H1 (cell line): ENCODE results near the gene DCLRE1A. TPM values are rescaled to one million over a fixed set of nuclear protein-coding genes. Genes with fewer than 3 reads are reported as not detected.
A peak's percentile ranks its signal among the peaks of the same experiment; 100 is the strongest.

Source experiments
- CTCF ChIA-PET: fragments of 300-600 bp; sonication (Branson Sonifier 250); formaldehyde crosslinking; loops from one replicate; lab custom pipeline; 2021; ENCODE audit not compliant: partially characterized antibody; lab: Charles Lee
- POLR2A ChIA-PET: fragments of 300-600 bp; sonication (Branson Sonifier 250); formaldehyde crosslinking; loops from one replicate; lab custom pipeline; 2021; ENCODE audit warnings: inconsistent platforms; ENCODE audit not compliant: partially characterized antibody; lab: Charles Lee
- DNase-seq, 2 experiments: peaks; one replicate each; pipeline versions ENCODE4 v3.0.0 to v3.0.0-alpha.2; 2010 to 2022; ENCODE audit warnings: low spot score in 2 of 2, low read depth in 1 of 2, mixed read lengths in 1 of 2
- FAIRE-seq: peaks from 2 replicates; lab custom pipeline; 2011; peaks lifted over from hg19 to GRCh38; lab: Jason Lieb, UNC
- H2AFZ ChIP-seq: 2 replicates; pipeline ENCODE4 v1.8.1; 2012; ENCODE audit warnings: low read length, inconsistent platforms
- H2AK5ac ChIP-seq: 2 replicates; pipeline ENCODE4 v1.6.1; 2013; ENCODE audit warnings: low read depth, low read length
- H2BK120ac ChIP-seq: replicated peaks from 2 replicates; pipeline ENCODE3; 2013; ENCODE audit warnings: low read depth, low read length, inconsistent platforms
- H2BK12ac ChIP-seq: 2 replicates; pipeline ENCODE4 v1.6.1; 2013; ENCODE audit warnings: low read depth, low read length
- H2BK15ac ChIP-seq: 2 replicates; pipeline ENCODE4 v1.6.1; 2013; ENCODE audit warnings: low read length
- H2BK20ac ChIP-seq: 2 replicates; pipeline ENCODE4 v1.6.1; 2013; ENCODE audit warnings: low read length
- H2BK5ac ChIP-seq: 2 replicates; pipeline ENCODE4 v1.6.1; 2013; ENCODE audit warnings: low read depth, low read length
- H3K14ac ChIP-seq: 2 replicates; pipeline ENCODE4 v1.6.1; 2013; ENCODE audit warnings: inconsistent platforms; ENCODE audit not compliant: insufficient read length
- H3K18ac ChIP-seq: 2 replicates; pipeline ENCODE4 v1.6.1; 2013; ENCODE audit warnings: low read length; ENCODE audit errors: extremely low read depth
- H3K23ac ChIP-seq: 2 replicates; pipeline ENCODE4 v1.6.1; 2013; ENCODE audit warnings: inconsistent platforms; ENCODE audit not compliant: insufficient read length
- H3K23me2 ChIP-seq: 2 replicates; pipeline ENCODE4 v1.6.1; 2013; ENCODE audit warnings: low read depth, low read length
- H3K27ac ChIP-seq: 2 replicates; pipeline ENCODE4 v1.6.1; 2011; ENCODE audit warnings: low read depth, low read length, inconsistent platforms
- H3K27me3 ChIP-seq, 4 experiments: replicated peaks in 1 of 4; 1 replicate in 1 of 4; 2 replicates in 3 of 4; pipeline versions ENCODE4 v1.6.1 to v1.8.1; 2011 to 2013; ENCODE audit warnings: low read length in 3 of 4, mild to moderate bottlenecking in 3 of 4, inconsistent platforms in 2 of 4, mixed read lengths in 2 of 4, moderate library complexity in 1 of 4; ENCODE audit not compliant: control insufficient read depth in 3 of 4, insufficient read depth in 3 of 4; ENCODE audit errors: extremely low read depth in 1 of 4
- H3K36me3 ChIP-seq, 4 experiments: 2 replicates each; pipeline versions ENCODE4 v1.6.1 to v1.8.1; 2011 to 2013; ENCODE audit warnings: mild to moderate bottlenecking in 4 of 4, low read length in 3 of 4, moderate library complexity in 2 of 4, control low read depth in 1 of 4, inconsistent platforms in 1 of 4; ENCODE audit not compliant: insufficient read depth in 4 of 4, control insufficient read depth in 2 of 4
- H3K4ac ChIP-seq: replicated peaks from 2 replicates; pipeline ENCODE3; 2013; ENCODE audit warnings: low read length, low read depth, mixed read lengths, inconsistent platforms; ENCODE audit not compliant: insufficient read length
- H3K4me1 ChIP-seq, 4 experiments: replicated peaks in 1 of 4; 1 replicate in 1 of 4; 2 replicates in 3 of 4; pipeline versions ENCODE4 v1.6.1 to v1.8.1; 2011 to 2013; ENCODE audit warnings: low read length in 3 of 4, inconsistent platforms in 2 of 4, mixed read lengths in 1 of 4; ENCODE audit not compliant: insufficient read depth in 4 of 4, control insufficient read depth in 3 of 4
- H3K4me2 ChIP-seq, 2 experiments: 2 replicates each; pipeline versions ENCODE4 v1.6.1 to v1.8.1; 2011 to 2013; ENCODE audit warnings: low read depth in 2 of 2, low read length in 2 of 2, control low read depth in 1 of 2, inconsistent platforms in 1 of 2, mild to moderate bottlenecking in 1 of 2; ENCODE audit not compliant: insufficient read depth in 1 of 2
- H3K4me3 ChIP-seq, 4 experiments: fragments of 200-600, 300-600 bp in 1 of 4; sonication (generic), shearing (Covaris generic), sonication (Bioruptor Twin) in 1 of 4; 2 replicates each; pipeline versions ENCODE4 v1.5.1 to v1.8.1; 2011 to 2016; ENCODE audit warnings: low read length in 4 of 4, low read depth in 3 of 4, control low read depth in 2 of 4, inconsistent platforms in 2 of 4, mild to moderate bottlenecking in 2 of 4, mixed read lengths in 1 of 4, moderate library complexity in 1 of 4; ENCODE audit not compliant: insufficient read depth in 2 of 4; ENCODE audit errors: extremely low read depth in 1 of 4
- H3K56ac ChIP-seq: replicated peaks from 2 replicates; pipeline ENCODE3; 2013; ENCODE audit warnings: low read depth, mild to moderate bottlenecking, mixed read lengths, low read length, inconsistent platforms; ENCODE audit not compliant: insufficient read length
- H3K79me1 ChIP-seq: 2 replicates; pipeline ENCODE4 v1.6.1; 2013; ENCODE audit warnings: low read depth, low read length, control low read depth
- H3K79me2 ChIP-seq, 2 experiments: 2 replicates each; pipeline versions ENCODE4 v1.6.1 to v1.8.1; 2012 to 2013; ENCODE audit warnings: low read length in 2 of 2, mild to moderate bottlenecking in 2 of 2, inconsistent platforms in 1 of 2; ENCODE audit not compliant: insufficient read depth in 2 of 2, control insufficient read depth in 1 of 2
- H3K9ac ChIP-seq, 4 experiments: replicated peaks in 1 of 4; 1 replicate in 1 of 4; 2 replicates in 3 of 4; pipeline versions ENCODE4 v1.6.1 to v1.8.1; 2011 to 2013; ENCODE audit warnings: low read depth in 3 of 4, low read length in 3 of 4, control low read depth in 2 of 4, mild to moderate bottlenecking in 2 of 4, moderate library complexity in 2 of 4, inconsistent platforms in 1 of 4; ENCODE audit errors: extremely low read depth in 1 of 4
- H3K9me3 ChIP-seq, 2 experiments: 2 replicates each; pipeline versions ENCODE4 v1.6.1 to v1.8.1; 2012 to 2013; ENCODE audit warnings: mild to moderate bottlenecking in 2 of 2, moderate library complexity in 2 of 2, control low read depth in 1 of 2, inconsistent platforms in 1 of 2, low read depth in 1 of 2, low read length in 1 of 2, mixed read lengths in 1 of 2; ENCODE audit not compliant: insufficient read depth in 2 of 2
- H4K20me1 ChIP-seq, 2 experiments: replicated peaks in 1 of 2; 2 replicates each; pipeline versions ENCODE3 to v1.8.1; 2011 to 2013; ENCODE audit warnings: inconsistent platforms in 2 of 2, low read length in 2 of 2, mild to moderate bottlenecking in 1 of 2; ENCODE audit not compliant: insufficient read depth in 2 of 2, control insufficient read depth in 1 of 2
- H4K5ac ChIP-seq: 2 replicates; pipeline ENCODE4 v1.6.1; 2013; ENCODE audit warnings: low read length, low read depth, mixed read lengths, inconsistent platforms; ENCODE audit not compliant: insufficient read length
- H4K8ac ChIP-seq: 2 replicates; pipeline ENCODE4 v1.8.0; 2013; ENCODE audit warnings: mild to moderate bottlenecking, moderate library complexity, low read length, inconsistent platforms; ENCODE audit not compliant: insufficient read depth; ENCODE audit errors: extremely low read depth
- H4K91ac ChIP-seq: replicated peaks from 2 replicates; pipeline ENCODE3; 2013; ENCODE audit warnings: low read length, mixed read lengths, inconsistent platforms; ENCODE audit not compliant: insufficient read length
- CBX8 ChIP-seq: fragments of 300-800, 300-1000 bp; sonication (generic); IDR thresholded peaks from 2 replicates; pipeline ENCODE4 v1.7.1; 2016; ENCODE audit warnings: low read depth, low read length, borderline replicate concordance
- CHD1 ChIP-seq: IDR thresholded peaks from 2 replicates; pipeline ENCODE4 v1.6.1; 2012; ENCODE audit warnings: low read depth, low read length, improper control_type of control experiment
- E2F6 ChIP-seq: IDR thresholded peaks from 2 replicates; pipeline ENCODE4 v1.6.1; 2012; ENCODE audit warnings: inconsistent platforms
- HDAC2 ChIP-seq, 2 experiments: fragments of 300-600 bp in 1 of 2; sonication (generic) in 1 of 2; IDR thresholded peaks; 2 replicates each; pipeline ENCODE4 v1.6.1; 2011 to 2012; ENCODE audit warnings: low read depth in 2 of 2, low read length in 2 of 2, mild to moderate bottlenecking in 2 of 2, moderate library complexity in 2 of 2, borderline replicate concordance in 1 of 2, inconsistent platforms in 1 of 2
- JUND ChIP-seq: IDR thresholded peaks from 2 replicates; pipeline ENCODE4 v1.6.1; 2011; ENCODE audit warnings: mild to moderate bottlenecking, improper control_type of control experiment, low read length
- MAX ChIP-seq: IDR thresholded peaks from 2 replicates; pipeline ENCODE4 v1.6.1; 2012; ENCODE audit warnings: inconsistent platforms
- POU5F1 ChIP-seq: IDR thresholded peaks from 2 replicates; pipeline ENCODE4 v1.6.1; 2011; ENCODE audit warnings: low read depth, mild to moderate bottlenecking, low read length, moderate library complexity
- RFX5 ChIP-seq: IDR thresholded peaks from 2 replicates; pipeline ENCODE4 v1.6.1; 2011; ENCODE audit warnings: low read depth, low read length, improper control_type of control experiment, borderline replicate concordance
- RNF2 ChIP-seq: fragments of 200-900, 300-1000 bp; sonication (generic); IDR thresholded peaks from 2 replicates; pipeline ENCODE4 v1.7.1; 2016; ENCODE audit warnings: borderline replicate concordance, low read depth, mild to moderate bottlenecking, antibody characterized with exemption, low read length; ENCODE audit not compliant: poor library complexity, severe bottlenecking; ENCODE audit errors: missing control alignments
- TEAD4 ChIP-seq: IDR thresholded peaks from 2 replicates; pipeline ENCODE4 v1.6.1; 2012; ENCODE audit warnings: low read depth, low read length, inconsistent platforms, mixed read lengths
- ZNF274 ChIP-seq: IDR thresholded peaks from 2 replicates; pipeline ENCODE4 v1.7.0; 2012; ENCODE audit warnings: low read length, borderline replicate concordance; ENCODE audit errors: extremely low read depth
- WGBS, 2 experiments: shearing (Covaris generic) in 1 of 2; methylation state at CpG; one replicate each; pipeline versions ENCODE4 v1.1.6 to v1.1.7; 2013 to 2015; ENCODE audit warnings: low lambda C conversion rate in 2 of 2, mixed read lengths in 2 of 2, inconsistent platforms in 1 of 2, low coverage in 1 of 2, missing lambda C conversion rate in 1 of 2; ENCODE audit not compliant: insufficient replicate concordance in 2 of 2, insufficient coverage in 1 of 2, insufficient read length in 1 of 2; ENCODE audit errors: extremely low coverage in 1 of 2, missing lambda C conversion rate in 1 of 2; 5-methylcytosine and 5-hydroxymethylcytosine counted together
- polyA plus RNA-seq, 7 experiments: library from polyadenylated mRNA; depleted of rRNA in 3 of 7; stranded (reverse) in 5 of 7; unstranded in 2 of 7; fragments of >200 nt in 5 of 7; fragments of 200-250 nt in 2 of 7; gene quantifications; 1 replicate in 5 of 7; 2 replicates in 1 of 7; 4 replicates in 1 of 7; pipeline versions ENCODE4 v1.2.1 to v1.2.3, GENCODE V29; 2011 to 2013; ENCODE audit warnings: missing spikeins in 2 of 7, mixed read lengths in 2 of 7
- total RNA-seq: library from RNA; stranded (reverse); fragmentation: NEBNext Ultra II Directional; extraction: Animal tissue kit (Norgen Biotek cat#: 25700); gene quantifications from 2 replicates; pipeline ENCODE4 v1.2.1, GENCODE V29; 2021

DCLRE1A gene
- total and polyA plus RNA-seq, 2 of the 8 experiments (the other 6 are each of a cell fraction or from before 2014, with no cell fraction given): 8.1 to 10.1 TPM

- Histone ChIP-seq H3K9me3 (no peaks in the 10 kb centered on the region), H3K27ac (peak overlapping the region; percentile 97; the same call in 1 of the 2 replicates), H3K4me1 (peaks cover 3 to 6% (median 4%) of the 10 kb centered on the region in 4 experiments; a peak in 5 of 7 replicates), H3K36me3 (peaks cover 0 to 6% (median under 1%) of the 10 kb centered on the region in 4 experiments; a peak in 3 of 8 replicates), H2BK5ac (peak overlapping the region; percentile 99), H2AK5ac (no peak overlapping the region), H3K27me3 (no peaks in the 10 kb centered on the region), H3K4me2 (peak overlapping the region; percentile 81 to 98), H4K5ac (peak overlapping the region; percentile 70), H2BK12ac (peak overlapping the region; percentile 20; the same call in 1 of the 2 replicates), H3K79me2 (peaks cover 0 to 49% of the 10 kb centered on the region in 2 experiments; a peak in 2 of 4 replicates), H4K8ac (peak overlapping the region; percentile 98; the same call in 1 of the 2 replicates), H3K4ac (peak overlapping the region; percentile 55), H2BK15ac (no peak overlapping the region), H3K18ac (no peak overlapping the region), H3K79me1 (peaks cover 2% of the 10 kb centered on the region; the same call in 1 of the 2 replicates), H4K91ac (no peak overlapping the region), H3K14ac (no peak overlapping the region), H3K23me2 (peaks cover 6% of the 10 kb centered on the region; the same call in 1 of the 2 replicates), H2AFZ (peak overlapping the region; percentile 5; the same call in 1 of the 2 replicates), H3K4me3 (peak overlapping the region; percentile 75 to 98 (median 97)), H2BK20ac (no peak overlapping the region), H4K20me1 (no peaks in the 10 kb centered on the region), H2BK120ac (peak overlapping the region; percentile 55), H3K9ac (peak overlapping the region; percentile 89 to 99 (median 98)), H3K23ac (no peak overlapping the region), H3K56ac (peak overlapping the region; percentile 19)
- FAIRE-seq (no peak), DNase-seq (no peak)
- WGBS, 2 experiments: 65% methylated on average over 10 of the region's 10 CpGs; no CpG with 5 or more reads in 1 of the 2 experiments
- CTCF ChIA-PET: interaction anchor here (0.9 kb wide), 1 partner anchor 54 kb away, joined by 3 read pairs; no protein-coding TSS in a partner anchor
- POLR2A ChIA-PET: interaction anchor here (0.7 to 1.6 kb wide), 6 partner anchors 9 to 134 kb away, joined by 3 to 5 read pairs (median 4); no protein-coding TSS in a partner anchor
- TF ChIP-seq E2F6 (no peak), JUND (no peak), ZNF274 (no peak), CBX8 (no peak), RNF2 (no peak), HDAC2 (IDR thresholded peaks at IDR 0.05; ENCODE audit: borderline replicate concordance in 1 of 2, low read depth in 2 of 2, low read length in 2 of 2) (no peak), POU5F1 (no peak), TEAD4 (no peak), MAX (no peak), CHD1 (no peak), RFX5 (no peak)
Observed at GRCh38 chr10:113853578-113854012, 287 bp downstream of the DCLRE1A start.
